GM12878 (cell line): ENCODE measurements around the gene ITGA4.

Experiments
- CTCF ChIP-seq, 3 experiments: IDR thresholded peaks in 2 of 3; conservative IDR thresholded peaks in 1 of 3; 2 replicates each; pipeline ENCODE4 v1.5.1; 2011; ENCODE audit warnings: low read depth in 3 of 3, low read length in 3 of 3, mild to moderate bottlenecking in 3 of 3, control low read depth in 2 of 3, moderate library complexity in 2 of 3, inconsistent platforms in 1 of 3, mixed read lengths in 1 of 3; ENCODE audit not compliant: control insufficient read depth in 2 of 3, insufficient read depth in 1 of 3; ENCODE audit errors: extremely low read depth in 1 of 3
- EGR1 ChIP-seq, 2 experiments: IDR thresholded peaks; 1 replicate in 1 of 2; 2 replicates in 1 of 2; pipeline ENCODE4 v1.6.1; 2011 to 2012; ENCODE audit warnings: low read depth in 2 of 2, low read length in 2 of 2, borderline replicate concordance in 1 of 2, mild to moderate bottlenecking in 1 of 2, moderate library complexity in 1 of 2
- EZH2 ChIP-seq: IDR thresholded peaks from 2 replicates; pipeline ENCODE4 v1.6.1; 2012; ENCODE audit warnings: low read depth, mild to moderate bottlenecking, control low read depth, inconsistent platforms, low read length, borderline replicate concordance; ENCODE audit not compliant: control insufficient read depth
- IKZF1 ChIP-seq: fragments of 450-650 bp; conservative IDR thresholded peaks from 2 replicates; pipeline ENCODE4 v1.6.1; 2017; ENCODE audit warnings: antibody characterized with exemption, mild to moderate bottlenecking
- NFYA ChIP-seq: IDR thresholded peaks from 2 replicates; pipeline ENCODE4 v1.6.1; 2011; ENCODE audit warnings: low read depth, mild to moderate bottlenecking, low read length, improper control_type of control experiment, borderline replicate concordance
- RAD21 ChIP-seq: IDR thresholded peaks from 2 replicates; pipeline ENCODE4 v1.6.1; 2011; ENCODE audit warnings: mild to moderate bottlenecking, low read depth, low read length, moderate library complexity; ENCODE audit not compliant: insufficient read depth
- RAD51 ChIP-seq: fragments of 450-650 bp; IDR thresholded peaks from 2 replicates; pipeline ENCODE4 v1.6.1; 2016; ENCODE audit warnings: moderate library complexity, mild to moderate bottlenecking, inconsistent platforms
- SMARCA5 ChIP-seq: fragments of 450-650 bp; IDR thresholded peaks from 2 replicates; pipeline ENCODE4 v1.6.1; 2017; ENCODE audit warnings: mild to moderate bottlenecking
- SUZ12 ChIP-seq: fragments of 200-600 bp; sonication (generic); IDR thresholded peaks from one replicate; pipeline ENCODE4 v1.6.1; 2018; ENCODE audit warnings: antibody characterized with exemption, mild to moderate bottlenecking; ENCODE audit not compliant: unreplicated experiment
- TF ChIP-seq, protein P1 (sequence below): IDR thresholded peaks from 2 replicates; pipeline ENCODE4 v1.6.1; 2012; ENCODE audit warnings: low read depth, low read length, improper control_type of control experiment

DNA sequence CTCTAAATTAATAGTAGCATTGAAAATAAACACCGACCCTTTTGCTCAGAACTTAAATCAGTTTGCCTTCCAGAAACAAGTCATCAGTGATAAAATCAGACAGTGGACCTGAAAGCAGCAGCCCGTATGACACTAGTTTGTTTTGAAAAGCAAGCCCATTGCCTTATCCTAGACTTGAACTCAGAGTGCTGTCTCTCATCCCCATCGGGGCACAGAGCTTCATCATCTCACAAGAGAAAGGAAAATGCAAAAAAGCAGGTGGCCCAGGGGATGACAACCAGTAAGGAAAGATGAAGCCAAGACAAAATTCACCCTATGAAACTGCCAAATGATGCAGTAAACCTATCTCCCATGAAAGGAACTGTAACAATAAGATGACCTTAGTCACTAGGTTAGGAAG is 128.5 kb downstream of the ITGA4 start:
- no peak for TF ChIP-seq SUZ12
- no peak for TF ChIP-seq EZH2
- no peak for TF ChIP-seq IKZF1
- no peak for TF ChIP-seq EGR1 (IDR thresholded peaks at IDR 0.05; ENCODE audit: borderline replicate concordance in 1 of 2, low read depth in 2 of 2, low read length in 2 of 2)
- no peak for TF ChIP-seq CTCF (IDR thresholded peaks at IDR 0.05 in 2 of 3, conservative IDR thresholded peaks at IDR 0.05 in 1 of 3; ENCODE audit: control insufficient read depth in 2 of 3, extremely low read depth in 1 of 3, insufficient read depth in 1 of 3, low read depth in 3 of 3, low read length in 3 of 3)
- no peak for TF ChIP-seq SMARCA5
- TF ChIP-seq NFYA: no peak
- TF ChIP-seq, protein P1, sequence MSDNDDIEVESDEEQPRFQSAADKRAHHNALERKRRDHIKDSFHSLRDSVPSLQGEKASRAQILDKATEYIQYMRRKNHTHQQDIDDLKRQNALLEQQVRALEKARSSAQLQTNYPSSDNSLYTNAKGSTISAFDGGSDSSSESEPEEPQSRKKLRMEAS: no peak
- no peak for TF ChIP-seq RAD21
- no peak for TF ChIP-seq RAD51
